Mucosa of stomach (tissue), 1 donor: ENCODE measurements around the gene SOD1.

Experiments used
- H3K27me3 ChIP-seq: one replicate; pipeline ENCODE4 v1.7.0; 2013; ENCODE audit warnings: mild to moderate bottlenecking, low read length; ENCODE audit not compliant: control insufficient read depth, insufficient read depth
- H3K36me3 ChIP-seq: one replicate; pipeline ENCODE4 v1.7.0; 2013; ENCODE audit warnings: low read length; ENCODE audit not compliant: control insufficient read depth, insufficient read depth
- H3K4me1 ChIP-seq: one replicate; pipeline ENCODE4 v1.7.0; 2013; ENCODE audit warnings: mild to moderate bottlenecking, low read length; ENCODE audit not compliant: control insufficient read depth, insufficient read depth
- H3K4me3 ChIP-seq: one replicate; pipeline ENCODE4 v1.7.0; 2013; ENCODE audit warnings: low read length
- H3K9ac ChIP-seq: one replicate; pipeline ENCODE4 v1.7.0; 2013; ENCODE audit warnings: mild to moderate bottlenecking, low read length, moderate library complexity
- H3K9me3 ChIP-seq: one replicate; pipeline ENCODE4 v1.7.0; 2013; ENCODE audit warnings: mild to moderate bottlenecking, low read length, moderate library complexity; ENCODE audit not compliant: control insufficient read depth
- donor health status: Pancreatic carcinoma.

SOD1 gene

GRCh38 chr21:31671931-31672330 lies 12.4 kb downstream of the SOD1 start:
- no peaks in the 10 kb centered on the region for H3K9me3 ChIP-seq
- H3K9ac ChIP-seq: no peak overlapping the region
- H3K4me3 ChIP-seq: no peak overlapping the region
- peaks cover 7% of the 10 kb centered on the region for H3K36me3 ChIP-seq
- H3K27me3 ChIP-seq: no peaks in the 10 kb centered on the region
- peaks cover 14% of the 10 kb centered on the region for H3K4me1 ChIP-seq

- Histone ChIP-seq H3K27me3 (no peaks in the 10 kb centered on the region), H3K9ac (no peak overlapping the region), H3K4me3 (no peak overlapping the region), H3K9me3 (no peaks in the 10 kb centered on the region), H3K36me3 (peaks cover 7% of the 10 kb centered on the region), H3K4me1 (peaks cover 14% of the 10 kb centered on the region)
Observed at GRCh38 chr21:31673321-31673912, 13.9 kb downstream of the SOD1 start.

DNA sequence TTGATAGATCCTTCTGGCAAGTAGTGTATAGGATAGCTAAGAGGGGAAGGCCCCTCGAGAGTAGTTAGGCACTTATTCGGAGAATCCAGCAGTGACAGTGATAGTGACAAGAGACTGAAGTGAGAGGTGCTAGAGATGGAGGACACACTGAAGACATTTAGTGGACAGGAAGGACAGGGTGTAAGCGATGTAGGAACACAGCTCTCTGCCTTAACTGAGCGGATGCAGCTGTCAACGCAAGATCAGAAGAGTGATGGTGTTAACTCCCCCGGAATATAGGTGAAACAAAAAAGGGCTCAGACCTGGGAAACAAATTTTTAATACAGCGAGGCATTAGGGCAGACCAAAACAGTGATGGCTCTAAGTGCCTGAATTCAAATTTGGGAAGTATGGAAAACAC lies 15.8 kb downstream of the SOD1 start:
- no peak overlapping the region for H3K4me3 ChIP-seq
- no peaks in the 10 kb centered on the region for H3K27me3 ChIP-seq
- H3K9me3 ChIP-seq: no peaks in the 10 kb centered on the region
- no peak overlapping the region for H3K9ac ChIP-seq
- H3K36me3 ChIP-seq: peaks cover 7% of the 10 kb centered on the region
- peaks cover 14% of the 10 kb centered on the region for H3K4me1 ChIP-seq

DNA sequence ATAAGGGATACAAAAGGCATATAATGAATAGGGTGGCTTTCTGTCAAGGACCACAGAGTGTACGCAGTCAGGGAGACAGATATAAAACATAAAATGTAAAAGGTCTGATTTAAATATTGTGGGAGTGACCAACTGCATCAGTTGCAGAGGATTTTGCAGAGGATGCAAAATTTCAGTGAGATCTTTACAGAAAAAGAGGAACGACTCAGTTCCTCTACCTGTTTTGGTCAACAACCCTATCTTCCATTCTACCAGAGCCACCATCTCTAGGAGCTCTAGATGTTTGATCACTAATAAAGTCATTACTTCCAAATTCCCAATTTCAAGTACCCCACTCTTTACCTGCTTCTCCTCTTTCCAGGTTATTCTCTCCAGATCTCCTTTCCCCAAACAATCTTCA lies 16.5 kb downstream of the SOD1 start:
- Histone ChIP-seq H3K4me3 (no peak overlapping the region), H3K9ac (no peak overlapping the region), H3K9me3 (no peaks in the 10 kb centered on the region), H3K4me1 (peaks cover 14% of the 10 kb centered on the region), H3K27me3 (no peaks in the 10 kb centered on the region), H3K36me3 (peaks cover 7% of the 10 kb centered on the region)

- Histone ChIP-seq H3K27me3 (no peaks in the 10 kb centered on the region), H3K9me3 (no peaks in the 10 kb centered on the region), H3K4me1 (peaks cover 14% of the 10 kb centered on the region), H3K9ac (no peak overlapping the region), H3K4me3 (no peak overlapping the region), H3K36me3 (no peaks in the 10 kb centered on the region)
Observed at GRCh38 chr21:31677047-31677446, 17.6 kb downstream of the SOD1 start.

DNA sequence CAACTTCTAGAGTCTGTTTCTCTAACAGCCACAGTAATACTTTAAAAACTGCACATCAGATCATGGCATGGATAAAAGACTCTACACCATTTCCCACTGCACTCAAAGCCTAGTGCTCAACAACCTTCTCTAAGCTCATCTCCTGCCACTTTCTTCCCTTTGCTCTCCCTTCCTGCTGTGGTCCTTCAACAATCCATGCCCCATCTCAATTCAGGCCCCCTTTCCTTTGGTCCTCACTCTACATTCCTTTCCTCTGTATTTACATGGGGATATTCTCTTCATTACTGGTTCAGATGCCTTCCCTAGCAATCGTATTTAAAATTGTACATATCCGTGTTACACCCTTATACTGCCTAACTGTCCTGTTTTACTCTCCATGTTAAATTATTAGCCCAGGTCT lies 19.0 kb downstream of the SOD1 start:
- Histone ChIP-seq H3K9ac (no peak overlapping the region), H3K27me3 (no peaks in the 10 kb centered on the region), H3K36me3 (no peaks in the 10 kb centered on the region), H3K9me3 (no peaks in the 10 kb centered on the region), H3K4me3 (no peak overlapping the region), H3K4me1 (peaks cover 8% of the 10 kb centered on the region)

- Histone ChIP-seq H3K27me3 (no peaks in the 10 kb centered on the region), H3K9me3 (no peaks in the 10 kb centered on the region), H3K4me1 (no peaks in the 10 kb centered on the region), H3K4me3 (no peak overlapping the region), H3K9ac (no peak overlapping the region), H3K36me3 (peaks cover 5% of the 10 kb centered on the region)
Observed at GRCh38 chr21:31682620-31683019, 23.1 kb downstream of the SOD1 start.

- no peaks in the 10 kb centered on the region for H3K9me3 ChIP-seq
- H3K4me3 ChIP-seq: no peak overlapping the region
- H3K36me3 ChIP-seq: peaks cover 5% of the 10 kb centered on the region
- no peaks in the 10 kb centered on the region for H3K27me3 ChIP-seq
- H3K9ac ChIP-seq: no peak overlapping the region
- H3K4me1 ChIP-seq: no peaks in the 10 kb centered on the region
Observed at GRCh38 chr21:31683029-31683428, 23.5 kb downstream of the SOD1 start.

- H3K9me3 ChIP-seq: no peaks in the 10 kb centered on the region
- H3K27me3 ChIP-seq: no peaks in the 10 kb centered on the region
- H3K4me3 ChIP-seq: no peak overlapping the region
- no peak overlapping the region for H3K9ac ChIP-seq
- H3K36me3 ChIP-seq: peaks cover 5% of the 10 kb centered on the region
- H3K4me1 ChIP-seq: no peaks in the 10 kb centered on the region
Observed at GRCh38 chr21:31684918-31685317, 25.4 kb downstream of the SOD1 start.

GRCh38 chr21:31686272-31686915 lies 26.9 kb downstream of the SOD1 start:
- H3K9me3 ChIP-seq: no peaks in the 10 kb centered on the region
- peaks cover 11% of the 10 kb centered on the region for H3K36me3 ChIP-seq

DNA sequence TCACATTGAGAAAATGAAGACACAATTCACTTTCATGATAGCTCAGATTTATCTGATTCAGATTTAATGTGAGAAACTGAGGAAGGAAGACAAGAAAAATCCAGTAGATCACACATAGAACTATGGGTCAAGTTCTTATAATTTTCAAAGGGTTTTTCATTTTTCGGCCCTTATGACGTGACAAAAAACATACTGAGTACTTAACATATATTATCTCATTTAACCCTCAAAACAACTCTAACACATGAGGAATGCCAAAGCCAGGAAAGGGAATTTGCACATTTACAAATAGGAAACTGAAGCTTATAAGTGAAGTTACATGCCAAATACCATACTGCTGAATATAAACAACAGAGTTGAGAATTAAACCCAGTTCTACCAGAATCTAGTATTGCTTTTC lies 27.6 kb downstream of the SOD1 start:
- Histone ChIP-seq H3K9ac (no peak overlapping the region), H3K4me1 (no peaks in the 10 kb centered on the region), H3K9me3 (no peaks in the 10 kb centered on the region), H3K4me3 (no peak overlapping the region), H3K36me3 (peaks cover 11% of the 10 kb centered on the region), H3K27me3 (no peaks in the 10 kb centered on the region)

More at GRCh38 chr21:31686272-31686915, 26.9 kb downstream of the SOD1 start:
- H3K4me1 ChIP-seq: no peaks in the 10 kb centered on the region
- H3K27me3 ChIP-seq: no peaks in the 10 kb centered on the region
- no peak overlapping the region for H3K4me3 ChIP-seq
- H3K9ac ChIP-seq: no peak overlapping the region

GRCh38 chr21:31688603-31689368 lies 29.3 kb downstream of the SOD1 start:
- H3K4me3 ChIP-seq: no peak overlapping the region
- no peaks in the 10 kb centered on the region for H3K4me1 ChIP-seq
- H3K9me3 ChIP-seq: no peaks in the 10 kb centered on the region
- peaks cover 11% of the 10 kb centered on the region for H3K36me3 ChIP-seq
- H3K27me3 ChIP-seq: no peaks in the 10 kb centered on the region
- H3K9ac ChIP-seq: no peak overlapping the region
